Activated CD4-positive, alpha-beta T cell treated with anti-CD3 and anti-CD28 coated beads, Interleukin-2, Interleukin-4, amounts not matched to agents 100 ng/mL and 50 ng/mL, durations not matched to agents 16 hours and 8 hours (primary cell): ENCODE data around the gene TNFRSF19.

ENCODE experiments used
- DNase-seq: peaks from one replicate; pipeline ENCODE4 v3.0.0-alpha.2; 2020; ENCODE audit warnings: low spot score

Gene TNFRSF19

GRCh38 chr13:23722726-23723453 lies 152.7 kb downstream of the TNFRSF19 start:
- DNase-seq, result no peak

GRCh38 chr13:23723471-23723870 lies 153.3 kb downstream of the TNFRSF19 start:
- DNase-seq, result no peak

- no peak for DNase-seq
These were observed 154.2 kb downstream of the TNFRSF19 start for GRCh38 chr13:23724196-23724970.
